HAP-1 (cell line): ENCODE results near the gene EAF1.
"Not testable (repeated sequence)": the region's sequence is repeated elsewhere in the genome, so short reads cannot be mapped to it uniquely, and the experiment has no call there.

Experiments used
- DNase-seq, 2 experiments: peaks; one replicate each; pipeline ENCODE4 v3.0.0-alpha.2; 2016 to 2020; ENCODE audit warnings: low spot score in 2 of 2
- H3K27me3 ChIP-seq: fragments of 250-450 bp; sonication (Bioruptor Pico); 2 replicates; pipeline ENCODE4 v1.5.1; 2020; ENCODE audit warnings: low read depth, mild to moderate bottlenecking, moderate library complexity
- H3K36me3 ChIP-seq: fragments of 250-450 bp; sonication (Bioruptor Pico); replicated peaks from 2 replicates; pipeline ENCODE4 v1.5.1; 2020; ENCODE audit warnings: mild to moderate bottlenecking
- H3K4me1 ChIP-seq: fragments of 250-450 bp; sonication (Bioruptor Pico); 2 replicates; pipeline ENCODE4 v1.5.1; 2020; ENCODE audit warnings: mild to moderate bottlenecking
- H3K4me3 ChIP-seq: fragments of 250-450 bp; sonication (Bioruptor Pico); 2 replicates; pipeline ENCODE4 v1.5.1; 2020; ENCODE audit warnings: mild to moderate bottlenecking, moderate library complexity
- H3K9me3 ChIP-seq: fragments of 250-450 bp; sonication (Bioruptor Pico); 2 replicates; pipeline ENCODE4 v1.5.1; 2020; ENCODE audit warnings: mild to moderate bottlenecking, moderate library complexity
- in situ Hi-C: fragments of 300-500 bp; cut with MboI; formaldehyde crosslinking; loops from 3 replicates; pipeline ENCODE4 v1.14.3; 2020; ENCODE audit warnings: low sequenced_read_pairs, inconsistent platforms, mixed read lengths

The EAF1 gene

DNA sequence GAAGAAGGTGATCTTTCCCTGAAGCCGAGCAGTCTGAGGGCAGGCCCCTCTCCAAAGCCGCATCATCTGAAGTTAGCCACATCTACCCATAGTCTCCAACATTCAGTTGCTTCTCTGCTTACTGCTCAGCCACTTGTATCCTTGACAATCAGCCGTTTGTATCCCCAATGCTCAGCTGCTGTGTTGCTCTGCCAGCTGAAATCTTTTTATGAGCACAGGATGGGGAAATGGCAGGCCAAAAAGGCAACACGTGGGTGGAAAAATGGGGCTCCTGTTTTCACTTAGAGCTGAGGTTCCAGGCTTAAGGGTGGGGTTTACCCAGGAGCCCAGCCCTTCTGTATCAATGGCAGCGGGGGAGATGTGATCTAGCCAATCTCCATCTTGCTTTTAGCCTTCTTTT lies 36.4 kb upstream of the EAF1 start:
- H3K4me3 ChIP-seq = no peak overlapping the region
- H3K4me1 ChIP-seq = no peaks in the 10 kb centered on the region
- in situ Hi-C loops = no loop called here

DNA sequence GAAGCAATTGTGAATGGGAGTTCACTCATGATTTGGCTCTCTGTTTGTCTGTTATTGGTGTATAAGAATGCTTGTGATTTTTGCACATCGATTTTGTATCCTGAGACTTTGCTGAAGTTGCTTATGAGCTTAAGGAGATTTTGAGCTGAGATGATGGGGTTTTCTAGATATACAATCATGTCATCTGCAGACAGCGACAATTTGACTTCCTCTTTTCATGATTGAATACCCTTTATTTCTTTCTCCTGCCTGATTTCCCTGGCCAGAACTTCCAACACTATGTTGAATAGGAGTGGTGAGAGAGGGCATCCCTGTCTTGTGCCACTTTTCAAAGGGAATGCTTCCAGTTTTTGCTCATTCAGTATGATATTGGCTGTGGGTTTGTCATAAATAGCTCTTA lies 34.1 kb upstream of the EAF1 start:
- in situ Hi-C loops, H3K9me3 ChIP-seq, DNase-seq, H3K36me3 ChIP-seq, H3K4me1 ChIP-seq, H3K27me3 ChIP-seq, H3K4me3 ChIP-seq: not testable (repeated sequence)

More for the DNA sequence above, 36.4 kb upstream of the EAF1 start:
- Histone ChIP-seq H3K36me3 (no peaks in the 10 kb centered on the region), H3K9me3 (no peaks in the 10 kb centered on the region), H3K27me3 (no peaks in the 10 kb centered on the region)
- DNase-seq = no peak

DNA sequence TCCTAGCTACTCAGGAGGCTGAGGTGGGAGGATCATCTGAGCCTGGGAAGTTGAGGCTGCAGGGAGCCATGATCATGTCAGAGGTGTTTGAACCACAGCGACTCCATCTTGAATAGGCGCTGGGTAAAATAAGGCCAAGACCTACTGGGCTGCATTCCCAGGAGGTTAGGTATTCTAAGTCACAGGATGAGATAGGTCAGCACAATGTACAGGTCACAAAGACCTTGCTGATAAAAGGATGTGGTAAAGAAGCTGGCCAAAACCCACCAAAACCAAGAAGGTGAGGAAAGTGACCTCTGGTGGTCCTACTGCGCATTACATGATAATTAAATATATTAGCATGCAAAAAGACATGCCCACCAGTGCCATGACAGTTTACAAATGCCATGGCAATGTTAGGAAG lies 28.7 kb upstream of the EAF1 start:
- H3K9me3 ChIP-seq, H3K4me1 ChIP-seq, H3K36me3 ChIP-seq, H3K27me3 ChIP-seq, in situ Hi-C loops, H3K4me3 ChIP-seq: not testable (repeated sequence)
- peak in 1 of 2 experiments; percentile 57 for DNase-seq

GRCh38 chr3:15399970-15400369 lies 27.4 kb upstream of the EAF1 start:
- in situ Hi-C loops = loop anchor here (10.0 kb wide), 1 partner anchor 285 kb away; no protein-coding TSS in a partner anchor
- H3K27me3 ChIP-seq = no peaks in the 10 kb centered on the region
- no peaks in the 10 kb centered on the region for H3K4me1 ChIP-seq
- no peak for DNase-seq
- H3K4me3 ChIP-seq = no peak overlapping the region
- no peaks in the 10 kb centered on the region for H3K36me3 ChIP-seq
- H3K9me3 ChIP-seq = no peaks in the 10 kb centered on the region

DNA sequence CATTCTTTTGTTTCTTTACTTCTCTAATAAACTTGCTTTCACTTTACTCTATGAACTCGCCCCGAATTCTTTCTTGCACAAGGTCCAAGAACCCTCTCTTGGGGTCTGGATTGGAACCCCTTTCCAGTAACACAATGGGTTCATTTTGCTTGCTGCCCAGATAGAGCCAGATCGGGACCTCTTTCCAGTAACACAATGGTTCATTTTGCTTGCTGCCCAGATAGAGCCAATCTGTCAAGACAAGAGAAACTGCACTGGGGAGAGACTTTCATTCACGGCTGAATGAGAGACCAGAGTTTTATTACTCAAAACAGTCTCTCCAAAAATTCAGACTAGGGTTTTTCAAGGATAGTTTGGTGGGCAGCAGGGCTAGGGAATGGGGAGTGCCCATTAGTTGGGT lies 25.5 kb upstream of the EAF1 start:
- DNase-seq = no peak
- no peak overlapping the region for H3K4me3 ChIP-seq
- H3K36me3 ChIP-seq = no peaks in the 10 kb centered on the region
- H3K9me3 ChIP-seq = no peaks in the 10 kb centered on the region
- in situ Hi-C loops = loop anchor here (10.0 kb wide), 1 partner anchor 287 kb away; no protein-coding TSS in a partner anchor
- H3K4me1 ChIP-seq = no peaks in the 10 kb centered on the region
- H3K27me3 ChIP-seq = no peaks in the 10 kb centered on the region

- Histone ChIP-seq H3K27me3 (no peaks in the 10 kb centered on the region), H3K36me3 (no peaks in the 10 kb centered on the region), H3K9me3 (no peaks in the 10 kb centered on the region), H3K4me3 (no peak overlapping the region), H3K4me1 (no peaks in the 10 kb centered on the region)
- DNase-seq = no peak
- in situ Hi-C loops = loop anchor here (10.0 kb wide), 1 partner anchor 289 kb away; no protein-coding TSS in a partner anchor
Observed at GRCh38 chr3:15403495-15403894, 23.9 kb upstream of the EAF1 start.

DNA sequence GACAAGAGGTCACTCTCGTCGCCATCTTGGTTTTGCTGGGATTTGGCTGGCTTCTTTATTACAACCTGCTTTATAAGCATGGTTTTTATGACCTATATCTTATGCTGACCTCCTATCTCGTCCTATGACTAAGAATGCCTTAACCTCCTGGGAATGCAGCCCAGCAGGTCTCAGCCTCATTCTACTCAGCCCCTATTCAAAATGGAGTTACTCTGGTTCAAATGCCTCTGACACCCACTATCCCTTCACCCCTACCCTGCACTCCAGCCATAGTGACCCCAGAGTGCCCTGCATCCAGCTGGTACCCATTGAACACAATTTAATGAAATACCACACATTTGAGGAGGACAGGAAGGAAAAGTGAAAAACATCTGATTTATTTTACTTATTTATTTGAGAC lies 23.4 kb upstream of the EAF1 start:
- no peaks in the 10 kb centered on the region for H3K36me3 ChIP-seq
- no peaks in the 10 kb centered on the region for H3K4me1 ChIP-seq
- H3K27me3 ChIP-seq = no peaks in the 10 kb centered on the region
- DNase-seq = no peak
- H3K9me3 ChIP-seq = no peaks in the 10 kb centered on the region
- in situ Hi-C loops = loop anchor here (10.0 kb wide), 1 partner anchor 289 kb away; no protein-coding TSS in a partner anchor
- H3K4me3 ChIP-seq = no peak overlapping the region

GRCh38 chr3:15404767-15405166 lies 22.6 kb upstream of the EAF1 start:
- in situ Hi-C loops = loop anchor here (10.0 kb wide), 1 partner anchor 290 kb away; no protein-coding TSS in a partner anchor
- no peak for DNase-seq
- Histone ChIP-seq H3K4me1 (no peaks in the 10 kb centered on the region), H3K4me3 (no peak overlapping the region), H3K36me3 (no peaks in the 10 kb centered on the region; the same call in 1 of the 2 replicates), H3K9me3 (no peaks in the 10 kb centered on the region), H3K27me3 (no peaks in the 10 kb centered on the region)

GRCh38 chr3:15405448-15406050 lies 21.8 kb upstream of the EAF1 start:
- in situ Hi-C loops = loop anchor here (10.0 kb wide), 1 partner anchor 291 kb away; no protein-coding TSS in a partner anchor
- DNase-seq = peak; percentile 18 to 55
- no peaks in the 10 kb centered on the region for H3K27me3 ChIP-seq
- H3K4me3 ChIP-seq = no peak overlapping the region
- no peaks in the 10 kb centered on the region for H3K9me3 ChIP-seq
- H3K4me1 ChIP-seq = no peaks in the 10 kb centered on the region
- H3K36me3 ChIP-seq = peaks cover 3% of the 10 kb centered on the region

GRCh38 chr3:15409239-15409638 lies 18.2 kb upstream of the EAF1 start:
- no peak overlapping the region for H3K4me3 ChIP-seq
- no peaks in the 10 kb centered on the region for H3K4me1 ChIP-seq
- H3K9me3 ChIP-seq = no peaks in the 10 kb centered on the region
- H3K27me3 ChIP-seq = no peaks in the 10 kb centered on the region
- peaks cover 31% of the 10 kb centered on the region for H3K36me3 ChIP-seq
- DNase-seq = no peak
- in situ Hi-C loops = loop anchor here (10.0 kb wide), 1 partner anchor 294 kb away; no protein-coding TSS in a partner anchor

DNA sequence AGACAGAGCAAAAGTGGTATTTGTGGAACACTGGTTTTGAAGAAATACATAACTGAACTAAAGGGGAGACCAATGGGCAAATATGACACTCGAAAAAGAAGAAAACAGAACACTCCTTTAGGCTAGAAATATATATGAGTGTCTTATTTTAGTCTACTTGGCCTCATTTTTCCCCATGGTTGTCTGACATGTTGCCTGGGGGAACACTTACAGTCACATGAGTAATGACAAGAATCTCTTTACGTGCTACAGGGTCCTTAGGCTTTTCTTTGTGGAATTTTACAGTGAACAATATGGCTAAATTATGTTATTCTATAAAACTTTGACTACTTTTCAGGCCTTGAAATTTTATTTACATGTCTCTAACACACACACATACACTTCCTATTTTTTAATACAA lies 17.6 kb upstream of the EAF1 start:
- H3K36me3 ChIP-seq = peaks cover 36% of the 10 kb centered on the region
- DNase-seq = no peak
- in situ Hi-C loops = loop anchor here (10.0 kb wide), 1 partner anchor 295 kb away; no protein-coding TSS in a partner anchor

DNA sequence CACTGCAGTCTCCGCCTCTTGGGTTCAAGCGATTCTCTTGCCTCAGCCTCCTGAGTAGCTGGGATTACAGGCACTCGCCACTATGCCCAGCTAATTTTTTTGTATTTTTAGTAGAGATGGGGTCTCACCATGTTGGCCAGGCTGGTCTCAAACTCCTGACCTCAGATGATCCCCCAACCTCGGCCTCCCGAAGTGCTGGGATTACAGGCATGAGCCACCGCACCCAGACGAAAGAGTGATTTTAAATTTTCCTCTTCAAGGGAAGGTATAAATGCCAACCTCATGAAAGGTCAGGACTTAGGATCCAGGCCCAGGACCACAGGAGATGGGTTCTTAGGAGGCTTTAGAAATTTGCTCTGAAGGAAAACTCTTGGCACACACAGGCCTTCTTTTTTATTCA lies 16.4 kb upstream of the EAF1 start:
- H3K4me3 ChIP-seq, DNase-seq, H3K4me1 ChIP-seq, H3K9me3 ChIP-seq, in situ Hi-C loops, H3K27me3 ChIP-seq: not testable (repeated sequence)
- peaks cover 48% of the 10 kb centered on the region for H3K36me3 ChIP-seq

More for the DNA sequence above, 17.6 kb upstream of the EAF1 start:
- H3K27me3 ChIP-seq = no peaks in the 10 kb centered on the region
- no peaks in the 10 kb centered on the region for H3K4me1 ChIP-seq
- H3K4me3 ChIP-seq = no peak overlapping the region
- no peaks in the 10 kb centered on the region for H3K9me3 ChIP-seq

GRCh38 chr3:15420871-15421270 lies 6.5 kb upstream of the EAF1 start:
- Histone ChIP-seq H3K27me3 (no peaks in the 10 kb centered on the region), H3K9me3 (no peaks in the 10 kb centered on the region), H3K4me1 (no peaks in the 10 kb centered on the region), H3K4me3 (no peak overlapping the region), H3K36me3 (peaks cover 46% of the 10 kb centered on the region)
- in situ Hi-C loops = no loop called here
- no peak for DNase-seq

DNA sequence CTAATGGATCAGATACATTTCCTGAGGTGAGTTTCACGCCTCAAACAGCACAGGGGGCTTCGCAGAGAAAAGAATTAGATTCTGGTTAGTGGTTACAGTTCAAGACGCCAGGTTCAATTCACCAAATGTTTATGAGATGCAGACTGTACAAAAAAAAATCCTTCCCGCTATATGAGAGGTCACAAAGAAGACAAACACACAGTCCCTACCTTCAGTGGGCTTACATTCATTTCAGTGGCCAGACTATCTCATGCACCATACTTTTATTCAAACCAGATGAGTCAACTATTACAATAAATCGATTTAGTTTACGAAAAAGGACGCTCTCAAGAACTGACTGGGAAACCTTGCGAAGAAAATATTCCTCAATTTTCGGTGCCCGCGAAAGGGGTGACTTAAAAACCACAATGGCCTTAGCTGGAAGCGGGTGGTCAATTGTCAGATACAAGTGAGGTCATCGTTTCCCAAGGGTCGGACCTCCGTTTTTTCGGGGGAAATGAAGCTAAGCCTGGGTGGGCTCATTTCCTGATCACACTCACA lies 749 bp upstream of the EAF1 start:
- Histone ChIP-seq H3K4me3 (peak overlapping the region; percentile 90), H3K36me3 (peaks cover 40% of the 10 kb centered on the region), H3K9me3 (no peaks in the 10 kb centered on the region), H3K4me1 (peaks cover 9% of the 10 kb centered on the region), H3K27me3 (no peaks in the 10 kb centered on the region)
- no peak for DNase-seq
- in situ Hi-C loops = no loop called here
